Bronchial epithelial cell (primary cell): ENCODE results near the gene RAB11FIP4. TPM values are rescaled to one million over a fixed set of nuclear protein-coding genes. Genes with fewer than 3 reads are reported as not detected.

ENCODE experiments used
- DNase-seq: peaks from one replicate; pipeline ENCODE4 v3.0.0-alpha.2; 2010; ENCODE audit warnings: low read depth
- FAIRE-seq: peaks from 2 replicates; lab custom pipeline; 2011; peaks lifted over from hg19 to GRCh38; lab: Jason Lieb, UNC
- H3K27me3 ChIP-seq: 2 replicates; pipeline ENCODE4 v1.5.1; 2011; ENCODE audit warnings: low read length; ENCODE audit not compliant: control insufficient read depth, insufficient read depth
- H3K36me3 ChIP-seq: 2 replicates; pipeline ENCODE4 v1.5.1; 2011; ENCODE audit warnings: low read length; ENCODE audit not compliant: control insufficient read depth, insufficient read depth
- H3K4me3 ChIP-seq: 2 replicates; pipeline ENCODE4 v1.5.1; 2011; ENCODE audit warnings: mild to moderate bottlenecking, low read depth, low read length, control low read depth
- CTCF ChIP-seq: IDR thresholded peaks from 2 replicates; pipeline ENCODE4 v1.5.1; 2011; ENCODE audit warnings: mild to moderate bottlenecking, moderate library complexity, low read length, control low read depth, inconsistent platforms; ENCODE audit not compliant: insufficient read depth, severe bottlenecking
- total RNA-seq: library from RNA; depleted of rRNA; stranded (reverse); fragments of >200 nt; gene quantifications from 2 replicates; pipeline ENCODE4 v1.2.1, GENCODE V29; 2014

The RAB11FIP4 gene
- total RNA-seq, 1 donor from 2014 or later: 17.6 TPM

- FAIRE-seq (no peak), DNase-seq (no peak)
- Histone ChIP-seq H3K36me3 (no peaks in the 10 kb centered on the region), H3K27me3 (no peaks in the 10 kb centered on the region), H3K4me3 (no peak overlapping the region)
- TF ChIP-seq CTCF: no peak
These were observed 149.3 kb downstream of the RAB11FIP4 start for GRCh38 chr17:31540602-31541307.

- Histone ChIP-seq H3K4me3 (no peak overlapping the region), H3K27me3 (no peaks in the 10 kb centered on the region), H3K36me3 (no peaks in the 10 kb centered on the region)
- FAIRE-seq (no peak), DNase-seq (no peak)
- peak; percentile 16 for TF ChIP-seq CTCF
These were observed 150.1 kb downstream of the RAB11FIP4 start for GRCh38 chr17:31541559-31541958.

GRCh38 chr17:31544186-31544585 lies 152.7 kb downstream of the RAB11FIP4 start:
- DNase-seq (no peak), FAIRE-seq (no peak)
- H3K4me3 ChIP-seq: no peak overlapping the region
- TF ChIP-seq CTCF: no peak
- H3K36me3 ChIP-seq: no peaks in the 10 kb centered on the region
- H3K27me3 ChIP-seq: no peaks in the 10 kb centered on the region

- no peaks in the 10 kb centered on the region for H3K36me3 ChIP-seq
- FAIRE-seq: no peak
- H3K4me3 ChIP-seq: no peak overlapping the region
- TF ChIP-seq CTCF: no peak
- no peaks in the 10 kb centered on the region for H3K27me3 ChIP-seq
- DNase-seq: no peak
These were observed 155.2 kb downstream of the RAB11FIP4 start for GRCh38 chr17:31546650-31547049.

- no peak for DNase-seq
- no peak for FAIRE-seq
- Histone ChIP-seq H3K36me3 (no peaks in the 10 kb centered on the region), H3K4me3 (peak overlapping the region; percentile 84), H3K27me3 (no peaks in the 10 kb centered on the region)
- no peak for TF ChIP-seq CTCF
These were observed 157.2 kb downstream of the RAB11FIP4 start for GRCh38 chr17:31548709-31549108.

GRCh38 chr17:31549121-31549524 lies 157.6 kb downstream of the RAB11FIP4 start:
- DNase-seq (no peak), FAIRE-seq (no peak)
- no peak for TF ChIP-seq CTCF
- Histone ChIP-seq H3K4me3 (peak overlapping the region; percentile 84), H3K36me3 (no peaks in the 10 kb centered on the region), H3K27me3 (no peaks in the 10 kb centered on the region)
